ENCODE results near the gene ZDHHC6.
"Not testable (repeated sequence)": the region's sequence is repeated elsewhere in the genome, so short reads cannot be mapped to it uniquely, and the experiment has no call there.

The ZDHHC6 gene

DNA sequence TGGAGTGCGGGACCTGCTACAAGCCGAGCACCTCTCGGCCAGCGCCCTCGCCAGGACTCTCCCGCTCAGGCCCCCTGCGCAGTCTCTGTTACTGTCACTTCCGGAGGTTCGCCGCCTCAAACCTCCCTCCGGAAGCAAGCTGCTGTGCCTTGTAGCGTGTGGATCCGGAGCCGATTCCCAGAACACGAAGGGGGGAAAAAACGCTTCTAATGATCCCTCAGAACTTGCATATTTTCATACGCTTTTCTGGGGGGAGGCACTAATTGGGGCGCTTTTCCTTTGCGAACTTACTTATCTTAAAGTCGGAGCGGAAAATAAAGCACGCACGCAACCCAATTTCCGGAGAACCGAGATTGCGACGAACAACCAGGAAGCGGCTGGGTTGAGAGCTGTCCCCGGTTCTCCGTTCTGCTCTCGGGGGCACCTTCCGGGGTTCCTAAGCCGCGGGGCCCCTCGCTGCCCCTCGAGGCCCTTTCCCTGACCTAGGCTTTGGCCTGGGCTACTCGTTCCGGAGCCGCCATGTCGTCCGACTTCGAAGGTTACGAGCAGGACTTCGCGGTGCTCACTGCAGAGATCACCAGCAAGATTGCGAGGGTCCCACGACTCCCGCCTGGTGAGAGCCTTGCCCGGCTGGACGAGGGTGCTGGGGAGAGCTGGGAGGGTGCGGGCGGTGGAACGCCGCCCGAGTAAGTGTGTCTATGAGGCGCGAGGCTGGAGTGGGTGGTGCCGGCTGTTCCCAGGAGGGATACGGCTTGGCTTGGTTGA lies at the start of gene ZDHHC6, which contains the start of gene VTI1A:
TSS of gene ZDHHC6 (minus strand) at position 60 of the 765 bp plus-strand sequence. CDS start 1,478 bp downstream, outside the sequence.
TSS of gene VTI1A (plus strand) at position 361 of the 765 bp plus-strand sequence. CDS start at position 520, 159 bp downstream.
- FAIRE-seq, result no peak
- peak; percentile 83 for DNase-seq (ENCODE audit: low spot score)

GRCh38 chr10:112492736-112493135 lies 46.0 kb upstream of the ZDHHC6 start:
- no peak for FAIRE-seq

DNA sequence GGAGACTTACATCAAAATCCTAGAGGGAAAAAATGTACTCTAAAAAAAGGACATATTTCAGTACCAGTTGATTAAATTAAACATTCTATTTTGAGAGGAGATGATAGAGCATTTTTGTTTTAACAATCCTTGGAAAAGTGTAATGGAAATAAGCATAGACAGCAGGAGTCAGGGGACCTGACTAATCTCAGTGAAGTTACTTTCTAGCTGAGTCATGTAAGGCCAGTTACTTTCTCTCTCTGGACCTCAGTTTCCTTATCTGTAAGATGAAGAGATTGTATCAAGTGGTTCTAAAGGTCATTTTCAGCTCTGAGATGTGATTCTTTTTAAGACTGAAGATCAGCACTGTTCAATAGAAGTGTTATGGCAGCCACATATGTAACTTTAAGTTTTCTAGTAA lies 44.4 kb upstream of the ZDHHC6 start:
- DNase-seq (ENCODE audit: low spot score) (no peak), FAIRE-seq (no peak)

More at GRCh38 chr10:112492736-112493135, 46.0 kb upstream of the ZDHHC6 start:
- no peak for DNase-seq (ENCODE audit: low spot score)

DNA sequence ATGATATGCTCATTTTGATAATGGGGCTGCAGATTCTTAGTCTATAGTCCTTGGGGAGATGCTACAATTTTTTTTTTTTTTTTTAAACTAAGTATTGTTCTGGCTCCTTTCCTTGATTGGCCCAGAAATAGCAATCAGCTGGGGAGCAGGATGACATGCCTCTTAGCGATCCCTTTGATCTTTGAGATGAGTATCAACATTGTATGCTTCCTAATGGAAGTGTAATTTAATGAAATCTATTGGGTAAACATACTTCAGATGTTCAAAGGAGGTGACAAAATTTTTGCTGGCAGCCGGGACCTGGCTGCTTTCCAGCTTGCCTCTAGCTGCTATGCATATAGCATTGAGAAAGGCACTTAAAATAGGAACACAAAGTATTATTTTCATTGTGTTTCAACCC lies 43.8 kb upstream of the ZDHHC6 start:
- DNase-seq (ENCODE audit: low spot score), result no peak
- FAIRE-seq, result no peak

DNA sequence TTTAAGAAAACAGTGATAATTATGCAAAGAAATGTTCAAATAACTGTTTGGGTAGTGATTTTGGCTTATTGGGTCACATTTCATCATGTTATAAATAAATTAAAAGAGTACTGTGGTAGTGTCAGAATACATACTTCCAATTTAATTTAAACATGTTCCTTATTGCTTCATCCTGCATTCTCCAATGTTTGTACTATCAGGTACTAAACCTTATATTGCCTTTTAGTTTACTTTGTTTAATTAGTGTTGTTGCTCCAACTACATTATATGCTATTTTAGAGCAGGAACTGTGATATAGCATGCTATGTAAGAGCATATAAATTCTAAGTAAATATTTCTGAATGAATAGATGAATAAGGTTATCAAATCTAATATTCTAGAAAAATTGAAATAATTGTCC lies 41.2 kb upstream of the ZDHHC6 start:
- DNase-seq (ENCODE audit: low spot score) (no peak), FAIRE-seq (no peak)

GRCh38 chr10:112484399-112484798 lies 37.7 kb upstream of the ZDHHC6 start:
- no peak for DNase-seq (ENCODE audit: low spot score)
- no peak for FAIRE-seq

DNA sequence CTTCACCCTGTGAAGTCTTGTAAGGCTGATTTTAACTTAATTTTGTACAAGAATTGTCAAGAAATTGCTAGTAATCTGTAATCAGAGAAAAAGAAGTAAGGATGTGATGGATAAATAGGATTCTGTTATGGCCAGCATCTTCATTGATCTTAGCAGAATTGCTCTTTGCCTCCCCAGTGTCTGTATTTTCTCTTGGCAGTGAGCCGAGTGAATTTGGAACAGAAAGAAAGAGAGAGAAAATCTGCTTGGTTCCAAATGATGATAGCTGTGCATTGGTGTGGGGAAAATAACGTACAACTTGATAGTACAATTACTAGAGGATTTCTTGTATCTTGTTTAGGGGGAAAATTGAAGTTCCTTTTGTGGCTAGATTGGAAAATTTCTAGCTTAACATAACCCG lies 34.9 kb upstream of the ZDHHC6 start:
- FAIRE-seq (no peak), DNase-seq (ENCODE audit: low spot score) (no peak)

GRCh38 chr10:112475575-112476218 lies 29.0 kb upstream of the ZDHHC6 start:
- DNase-seq (ENCODE audit: low spot score) (no peak), FAIRE-seq (no peak)

DNA sequence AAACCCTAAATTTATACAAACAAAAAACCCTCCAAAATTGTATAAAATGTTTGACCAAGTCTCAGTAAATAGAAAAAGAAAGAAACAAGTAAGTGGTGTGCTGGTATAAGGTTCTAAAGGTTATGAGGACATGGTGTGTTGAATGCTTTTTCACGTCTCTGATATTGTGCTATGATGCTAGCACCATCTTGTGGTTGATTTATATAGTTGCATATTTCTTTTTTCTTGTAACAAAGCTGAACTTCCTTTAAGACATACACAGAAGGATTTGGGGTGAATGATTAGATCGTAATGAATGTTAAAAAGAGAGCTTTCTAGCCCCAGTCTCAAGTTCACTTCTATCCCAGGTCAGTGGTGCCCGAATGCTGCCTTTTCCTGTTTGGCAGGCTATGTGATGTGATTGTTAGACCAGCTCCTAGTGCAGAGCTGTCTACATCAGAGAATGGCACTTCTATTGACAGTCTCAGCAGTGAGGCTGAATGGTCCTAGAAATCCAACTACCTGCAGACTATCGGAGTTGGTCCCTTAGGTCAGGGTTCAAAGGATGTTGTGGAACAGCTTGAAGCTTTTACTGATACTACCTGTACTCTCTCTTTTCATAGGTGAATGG lies 25.3 kb upstream of the ZDHHC6 start:
- DNase-seq (ENCODE audit: low spot score) (peak; percentile 39), FAIRE-seq (no peak)

- DNase-seq (ENCODE audit: low spot score), result no peak
- FAIRE-seq, result no peak
Measured at GRCh38 chr10:112467541-112468075, 20.9 kb upstream of the ZDHHC6 start.

DNA sequence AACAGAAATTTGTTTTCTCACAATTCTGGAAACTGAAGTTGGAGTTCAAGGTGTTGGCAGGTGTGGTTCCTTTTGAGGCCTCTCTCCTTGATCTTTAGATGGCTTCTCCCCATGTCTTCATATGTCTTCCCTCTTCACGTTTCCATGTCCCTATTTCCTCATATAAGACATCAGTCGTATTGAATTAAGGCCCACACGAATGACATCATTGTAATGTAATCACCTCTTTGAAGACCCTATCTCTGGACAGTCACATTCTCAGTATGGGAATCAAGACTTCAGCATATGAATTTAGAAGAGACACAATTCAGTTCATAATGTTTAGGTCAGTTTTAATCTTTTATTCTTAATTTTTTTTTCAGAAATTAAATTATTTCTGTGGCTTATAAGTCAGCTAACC lies 20.1 kb upstream of the ZDHHC6 start:
- no peak for FAIRE-seq

DNA sequence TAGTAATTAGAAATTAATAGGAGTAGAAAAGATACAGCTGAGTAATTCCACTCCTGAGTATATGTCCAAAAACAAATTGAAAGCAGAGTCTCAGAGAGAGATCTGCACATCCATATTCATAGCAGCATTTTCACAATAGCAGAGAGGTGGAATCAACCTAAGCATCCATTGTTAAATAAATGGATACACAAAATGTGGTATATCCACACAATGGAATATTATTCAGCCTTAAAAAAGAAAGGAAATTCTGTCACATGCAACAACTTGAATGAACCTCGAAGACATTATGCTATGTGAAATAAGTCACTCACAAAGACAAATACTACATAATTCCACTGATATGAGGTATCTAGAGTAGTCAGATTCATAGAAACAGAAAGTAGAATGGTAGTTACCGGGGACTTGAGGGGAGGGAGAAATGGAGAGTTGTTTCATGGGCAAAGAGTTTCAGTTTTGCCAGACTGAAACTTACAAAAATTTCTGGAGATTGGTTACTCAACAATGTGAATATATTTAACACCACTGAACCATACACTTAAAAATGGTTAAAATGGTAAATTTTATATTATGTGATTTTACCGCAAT lies 18.7 kb upstream of the ZDHHC6 start:
- DNase-seq (ENCODE audit: low spot score) (no peak), FAIRE-seq (no peak)

More for the DNA sequence above, 20.1 kb upstream of the ZDHHC6 start:
- no peak for DNase-seq (ENCODE audit: low spot score)

GRCh38 chr10:112464074-112464473 lies 17.4 kb upstream of the ZDHHC6 start:
- FAIRE-seq; DNase-seq (ENCODE audit: low spot score): not testable (repeated sequence)

DNA sequence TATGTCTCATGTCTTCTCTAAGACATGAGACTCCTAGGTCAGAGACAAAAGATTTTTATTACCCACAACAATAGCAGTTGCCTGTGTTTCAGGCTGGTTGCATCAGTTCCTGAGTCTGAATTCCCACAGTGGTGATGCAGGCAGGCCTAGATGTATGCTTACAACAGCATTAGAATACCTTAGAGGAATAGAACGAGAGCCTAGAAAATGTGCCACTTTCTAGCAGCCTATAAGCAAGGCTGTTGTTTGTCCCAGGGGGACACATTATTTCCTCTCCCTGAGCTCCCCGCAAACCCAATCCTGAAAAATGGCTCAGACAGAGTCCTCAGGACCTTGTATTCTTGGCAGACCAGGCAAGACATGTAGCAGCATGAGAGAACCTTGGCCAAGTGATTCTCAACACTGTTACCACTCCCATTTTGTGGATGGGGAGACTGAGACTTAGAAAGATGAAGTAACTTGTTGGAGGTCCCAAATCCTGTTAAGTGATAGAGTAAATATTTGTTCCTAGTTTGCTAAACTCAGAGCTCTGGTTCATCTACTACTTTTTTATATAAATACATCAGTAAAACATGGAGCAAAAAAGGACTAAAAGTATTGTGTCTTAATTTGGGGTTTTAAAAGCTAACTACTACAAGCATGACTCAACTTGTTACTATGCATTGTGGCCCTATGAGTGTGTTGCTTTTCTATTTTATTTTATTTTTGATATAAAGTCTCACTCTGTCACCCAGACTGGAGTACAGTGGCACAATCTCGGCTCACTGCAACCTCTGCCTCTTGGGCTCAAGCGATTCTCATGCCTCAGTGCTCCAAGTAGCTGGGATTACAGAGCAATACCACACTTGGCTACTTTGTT lies 14.5 kb upstream of the ZDHHC6 start:
- DNase-seq (ENCODE audit: low spot score), result no peak
- FAIRE-seq, result no peak

GRCh38 chr10:112460366-112460765 lies 13.7 kb upstream of the ZDHHC6 start:
- DNase-seq (ENCODE audit: low spot score), result no peak
- FAIRE-seq, result no peak

DNA sequence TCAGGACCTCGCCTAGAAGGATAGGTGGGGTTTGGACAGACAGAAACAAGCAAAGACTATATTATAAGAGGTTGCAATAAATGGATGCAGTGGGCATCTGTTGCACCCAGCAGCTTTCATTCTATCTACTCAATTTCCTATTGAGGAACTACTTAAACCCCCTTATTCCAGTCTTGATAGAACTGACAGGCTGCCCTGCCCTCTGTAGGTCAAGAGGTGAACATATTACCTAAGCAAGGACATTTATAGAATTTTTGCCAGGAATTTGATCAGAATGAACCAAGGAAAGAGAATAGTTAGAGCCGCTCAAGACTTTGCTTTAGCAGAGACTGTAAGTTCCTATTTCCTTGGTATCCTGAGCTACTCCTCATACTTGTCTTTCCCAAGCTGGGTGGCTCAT lies 9.8 kb upstream of the ZDHHC6 start:
- DNase-seq (ENCODE audit: low spot score) (no peak), FAIRE-seq (no peak)

DNA sequence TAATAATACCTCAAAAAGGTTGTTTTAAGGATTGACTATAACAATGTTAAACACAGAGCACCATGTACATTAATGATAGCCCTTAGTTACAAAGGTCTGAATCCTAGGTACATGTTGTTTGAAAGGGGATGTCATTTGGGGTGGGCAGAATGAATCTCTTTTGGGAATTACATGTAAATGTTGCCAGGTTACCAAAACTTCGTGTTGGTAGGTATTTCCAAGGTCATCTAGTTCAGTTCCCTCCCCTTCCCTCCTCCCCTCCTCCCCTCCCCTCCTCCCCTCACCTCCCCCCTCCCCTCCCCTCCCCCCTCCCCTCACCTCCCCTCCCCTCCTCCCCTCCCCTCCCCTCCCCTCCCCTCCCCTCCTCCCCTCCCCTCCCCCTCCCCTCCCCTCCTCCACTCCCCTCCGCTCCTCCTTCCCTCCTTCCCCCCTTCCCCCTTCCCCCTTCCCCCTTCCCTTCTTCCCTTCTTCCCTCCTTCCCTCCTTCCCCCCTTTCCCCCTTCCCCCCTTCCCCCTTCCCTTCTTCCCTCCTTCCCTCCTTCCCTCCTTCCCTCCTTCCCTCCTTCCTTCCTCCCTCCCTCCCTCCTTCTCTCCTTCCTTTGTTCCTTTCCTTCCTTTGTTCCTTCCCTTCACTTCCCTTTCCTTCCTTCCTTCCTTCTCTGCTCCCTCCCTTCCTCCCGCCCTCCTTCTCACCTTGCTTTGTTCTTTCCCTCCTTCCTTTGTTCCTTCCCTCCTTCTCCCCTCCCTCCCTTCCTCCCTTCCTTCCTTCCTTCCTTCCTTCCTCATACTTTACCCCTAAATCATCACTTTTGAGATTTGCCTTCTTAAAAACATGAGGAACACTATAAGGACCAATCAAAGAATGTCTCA lies 8.4 kb upstream of the ZDHHC6 start:
- no peak for FAIRE-seq
- DNase-seq (ENCODE audit: low spot score), result no peak

- FAIRE-seq (no peak), DNase-seq (ENCODE audit: low spot score) (no peak)
Measured at GRCh38 chr10:112448888-112449287, 2.2 kb upstream of the ZDHHC6 start.

DNA sequence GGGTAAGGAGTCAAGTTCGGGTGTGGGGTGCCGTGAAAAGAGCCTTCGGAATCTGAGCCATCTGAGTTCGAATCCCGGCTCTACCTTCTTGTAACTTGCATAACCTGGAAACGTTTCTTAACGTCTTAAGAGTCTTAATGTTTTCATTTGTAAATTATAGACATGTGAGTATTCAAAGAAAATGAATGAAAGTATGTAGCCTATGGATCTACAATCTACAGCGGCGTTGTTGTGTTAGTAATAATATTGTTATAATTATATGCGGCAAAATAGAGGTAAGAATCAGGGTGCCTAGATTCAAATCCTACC lies 860 bp upstream of the ZDHHC6 start:
- no peak for DNase-seq (ENCODE audit: low spot score)
- no peak for FAIRE-seq
